Fibroblast of gingiva (primary cell): ENCODE measurements around the gene TET2.
"Not testable (repeated sequence)": the region's sequence is repeated elsewhere in the genome, so short reads cannot be mapped to it uniquely, and the experiment has no call there.

Source experiments
- DNase-seq: peaks from one replicate; pipeline ENCODE4 v3.0.0-alpha.2; 2011; ENCODE audit warnings: low read depth

Gene TET2

GRCh38 chr4:105291925-105292324 is 145.2 kb downstream of the TET2 start:
- DNase-seq: no peak

- no peak for DNase-seq
These were observed 146.7 kb downstream of the TET2 start for GRCh38 chr4:105293360-105293759.

GRCh38 chr4:105296672-105297071 is 150.0 kb downstream of the TET2 start:
- no peak for DNase-seq

GRCh38 chr4:105299027-105299426 is 152.4 kb downstream of the TET2 start:
- DNase-seq: not testable (repeated sequence)

GRCh38 chr4:105304085-105304484 is 157.4 kb downstream of the TET2 start:
- DNase-seq: no peak

- no peak for DNase-seq
These were observed 158.6 kb downstream of the TET2 start for GRCh38 chr4:105305019-105305836.

- DNase-seq: no peak
These were observed 159.6 kb downstream of the TET2 start for GRCh38 chr4:105306158-105306781.

GRCh38 chr4:105306820-105307219 is 160.1 kb downstream of the TET2 start:
- no peak for DNase-seq

GRCh38 chr4:105318486-105318885 is 171.8 kb downstream of the TET2 start:
- no peak for DNase-seq

- no peak for DNase-seq
These were observed 180.5 kb downstream of the TET2 start for GRCh38 chr4:105327222-105327621.

GRCh38 chr4:105327956-105328355 is 181.3 kb downstream of the TET2 start:
- DNase-seq: no peak

GRCh38 chr4:105329081-105329480 is 182.4 kb downstream of the TET2 start:
- DNase-seq: no peak
